T-helper 17 cell (primary cell): ENCODE results near the gene B3GNT9. TPM values are rescaled to one million over a fixed set of nuclear protein-coding genes. Genes with fewer than 3 reads are reported as not detected.

Experiments
- ATAC-seq: fragments of 150-1000 bp; cut with Tn5 transposase; 2 replicates; pipeline ENCODE4 v1.10.0; 2021; ENCODE audit warnings: mild to moderate bottlenecking, moderate library complexity
- DNase-seq, 3 donors: peaks; one replicate each; pipeline versions ENCODE4 v3.0.0 to v3.0.0-alpha.2; 2020 to 2021
- H3K9me3 ChIP-seq: one replicate; pipeline ENCODE4 v1.7.0; 2013; ENCODE audit warnings: low read length, mild to moderate bottlenecking; ENCODE audit not compliant: control insufficient read depth, poor library complexity, severe bottlenecking
- H3K27ac Mint-ChIP-seq: one replicate; pipeline ENCODE4 v1.8.0; 2022; ENCODE audit warnings: mild to moderate bottlenecking, moderate library complexity, mixed read lengths
- H3K27me3 Mint-ChIP-seq: one replicate; pipeline ENCODE4 v1.8.0; 2022; ENCODE audit warnings: mixed read lengths
- H3K36me3 Mint-ChIP-seq: one replicate; pipeline ENCODE4 v1.8.0; 2022; ENCODE audit warnings: low read depth, mixed read lengths
- H3K4me1 Mint-ChIP-seq: one replicate; pipeline ENCODE4 v1.8.0; 2022; ENCODE audit warnings: mild to moderate bottlenecking, mixed read lengths
- H3K4me3 Mint-ChIP-seq: one replicate; pipeline ENCODE4 v1.8.0; 2022; ENCODE audit warnings: mild to moderate bottlenecking, moderate library complexity, mixed read lengths
- total RNA-seq, 4 donors: library from RNA in 2 of 4; stranded (reverse) in 2 of 4; gene quantifications; one replicate each; pipeline ENCODE4 v1.2.3 and lab custom pipeline; 2022 to 2026

B3GNT9 gene
- total RNA-seq (1 to 10 TPM; 7.0 to 8.1 TPM), total RNA-seq (lab: John Stamatoyannopoulos, UW) (15.4 to 20.6 reads per million in 2 donors)

- H3K4me1 Mint-ChIP-seq = peaks cover 40% of the 10 kb centered on the region
- ATAC-seq = peak; percentile 44
Observed at GRCh38 chr16:67150833-67151396, at the start of gene B3GNT9. Gene B3GNT9, minus strand, starts transcription at chr16:67150998. Its CDS starts 513 bp downstream, at chr16:67150485.

GRCh38 chr16:67200491-67200890 is 49.7 kb upstream of the B3GNT9 start:
- no peak overlapping the region for H3K27ac Mint-ChIP-seq
- H3K9me3 ChIP-seq = no peaks in the 10 kb centered on the region
- H3K27me3 Mint-ChIP-seq = no peaks in the 10 kb centered on the region
- no peak overlapping the region for H3K4me3 Mint-ChIP-seq
- DNase-seq (no peak), ATAC-seq (no peak)
- peaks cover 16% of the 10 kb centered on the region for H3K4me1 Mint-ChIP-seq
- peaks cover 3% of the 10 kb centered on the region for H3K36me3 Mint-ChIP-seq

More at GRCh38 chr16:67150833-67151396, at the start of gene B3GNT9:
- Mint-ChIP-seq H3K27ac (peak within 1 kb of the TSS; percentile 54), H3K36me3 (peaks cover 3% of the 10 kb centered on the region), H3K4me3 (peak within 1 kb of the TSS; percentile 88), H3K27me3 (no peaks in the 10 kb centered on the region)
- peak in 1 of 3 donors; percentile 29 for DNase-seq
- no peaks in the 10 kb centered on the region for H3K9me3 ChIP-seq

- Mint-ChIP-seq H3K4me3 (no peak overlapping the region), H3K27me3 (no peaks in the 10 kb centered on the region), H3K4me1 (peaks cover 16% of the 10 kb centered on the region), H3K27ac (no peak overlapping the region), H3K36me3 (peaks cover 3% of the 10 kb centered on the region)
- no peaks in the 10 kb centered on the region for H3K9me3 ChIP-seq
- ATAC-seq = peak; percentile 5
- DNase-seq = no peak
Observed at GRCh38 chr16:67199808-67200198, 49.0 kb upstream of the B3GNT9 start.

GRCh38 chr16:67199011-67199807 is 48.4 kb upstream of the B3GNT9 start, which contains the start of gene ELMO3:
Gene ELMO3, plus strand, starts transcription at chr16:67199131. Its CDS starts 196 bp downstream, at chr16:67199327.
- Mint-ChIP-seq H3K4me3 (no peak within 1 kb of the TSS), H3K4me1 (peaks cover 16% of the 10 kb centered on the region), H3K27ac (peak within 1 kb of the TSS; percentile 47), H3K36me3 (peaks cover 3% of the 10 kb centered on the region), H3K27me3 (no peaks in the 10 kb centered on the region)
- H3K9me3 ChIP-seq = no peaks in the 10 kb centered on the region
- DNase-seq = no peak
- ATAC-seq = peak; percentile 11

- DNase-seq (no peak), ATAC-seq (peak; percentile 65)
- Mint-ChIP-seq H3K27ac (peak overlapping the region; percentile 47), H3K4me3 (no peak overlapping the region), H3K36me3 (peaks cover 3% of the 10 kb centered on the region), H3K27me3 (no peaks in the 10 kb centered on the region), H3K4me1 (peaks cover 24% of the 10 kb centered on the region)
- no peaks in the 10 kb centered on the region for H3K9me3 ChIP-seq
Observed at GRCh38 chr16:67198238-67198734, 47.5 kb upstream of the B3GNT9 start.

- no peaks in the 10 kb centered on the region for H3K27me3 Mint-ChIP-seq
- H3K27ac Mint-ChIP-seq = peak overlapping the region; percentile 47
- no peaks in the 10 kb centered on the region for H3K9me3 ChIP-seq
- H3K4me3 Mint-ChIP-seq = no peak overlapping the region
- DNase-seq = no peak
- ATAC-seq = no peak
- peaks cover 26% of the 10 kb centered on the region for H3K4me1 Mint-ChIP-seq
- peaks cover 3% of the 10 kb centered on the region for H3K36me3 Mint-ChIP-seq
Observed at GRCh38 chr16:67197704-67198103, 46.9 kb upstream of the B3GNT9 start.

- Mint-ChIP-seq H3K27ac (peak overlapping the region; percentile 53), H3K4me1 (peaks cover 30% of the 10 kb centered on the region), H3K36me3 (peaks cover 3% of the 10 kb centered on the region), H3K4me3 (no peak overlapping the region), H3K27me3 (no peaks in the 10 kb centered on the region)
- peaks cover 3% of the 10 kb centered on the region for H3K9me3 ChIP-seq
- ATAC-seq = no peak
- DNase-seq = no peak
Observed at GRCh38 chr16:67196881-67197280, 46.1 kb upstream of the B3GNT9 start.

GRCh38 chr16:67195676-67196075 is 44.9 kb upstream of the B3GNT9 start:
- H3K27ac Mint-ChIP-seq = no peak overlapping the region
- H3K4me3 Mint-ChIP-seq = no peak overlapping the region
- H3K36me3 Mint-ChIP-seq = peaks cover 3% of the 10 kb centered on the region
- ATAC-seq (no peak), DNase-seq (no peak)
- H3K27me3 Mint-ChIP-seq = no peaks in the 10 kb centered on the region
- peaks cover 37% of the 10 kb centered on the region for H3K4me1 Mint-ChIP-seq
- H3K9me3 ChIP-seq = peaks cover 3% of the 10 kb centered on the region

- no peak for DNase-seq
- Mint-ChIP-seq H3K36me3 (peaks cover 3% of the 10 kb centered on the region), H3K27ac (peak overlapping the region; percentile 81), H3K4me1 (peaks cover 37% of the 10 kb centered on the region), H3K27me3 (no peaks in the 10 kb centered on the region), H3K4me3 (peak overlapping the region; percentile 94)
- ATAC-seq = no peak
- peaks cover 3% of the 10 kb centered on the region for H3K9me3 ChIP-seq
Observed at GRCh38 chr16:67194260-67194659, 43.5 kb upstream of the B3GNT9 start.

- peak overlapping the region; percentile 94 for H3K4me3 Mint-ChIP-seq
- peaks cover 3% of the 10 kb centered on the region for H3K36me3 Mint-ChIP-seq
- ATAC-seq = no peak
- no peak for DNase-seq
- H3K27me3 Mint-ChIP-seq = no peaks in the 10 kb centered on the region
- H3K9me3 ChIP-seq = peaks cover 3% of the 10 kb centered on the region
- H3K27ac Mint-ChIP-seq = peak overlapping the region; percentile 81
- H3K4me1 Mint-ChIP-seq = peaks cover 37% of the 10 kb centered on the region
Observed at GRCh38 chr16:67193536-67193935, 42.7 kb upstream of the B3GNT9 start.

GRCh38 chr16:67192781-67193361 is 42.1 kb upstream of the B3GNT9 start:
- Mint-ChIP-seq H3K4me3 (peak overlapping the region; percentile 94), H3K4me1 (peaks cover 33% of the 10 kb centered on the region), H3K27me3 (no peaks in the 10 kb centered on the region), H3K27ac (peak overlapping the region; percentile 81), H3K36me3 (peaks cover 3% of the 10 kb centered on the region)
- DNase-seq = no peak
- H3K9me3 ChIP-seq = peaks cover 3% of the 10 kb centered on the region
- ATAC-seq = peak; percentile 48

- DNase-seq (peak; percentile 75 to 78 (median 77)), ATAC-seq (peak; percentile 96)
- Mint-ChIP-seq H3K36me3 (peaks cover 3% of the 10 kb centered on the region), H3K27ac (peak within 1 kb of the TSS; percentile 81), H3K4me1 (peaks cover 33% of the 10 kb centered on the region), H3K27me3 (no peaks in the 10 kb centered on the region), H3K4me3 (peak within 1 kb of the TSS; percentile 94)
- peaks cover 3% of the 10 kb centered on the region for H3K9me3 ChIP-seq
Observed at GRCh38 chr16:67191995-67192681, 41.3 kb upstream of the B3GNT9 start, which contains the start of gene E2F4. Gene E2F4, plus strand, starts transcription at chr16:67192155. Its CDS starts 73 bp downstream, at chr16:67192228.
